ENCODE measurements around the gene NCOA4.
"Not testable (repeated sequence)": the region's sequence is repeated elsewhere in the genome, so short reads cannot be mapped to it uniquely, and the experiment has no call there.

NCOA4 gene

DNA sequence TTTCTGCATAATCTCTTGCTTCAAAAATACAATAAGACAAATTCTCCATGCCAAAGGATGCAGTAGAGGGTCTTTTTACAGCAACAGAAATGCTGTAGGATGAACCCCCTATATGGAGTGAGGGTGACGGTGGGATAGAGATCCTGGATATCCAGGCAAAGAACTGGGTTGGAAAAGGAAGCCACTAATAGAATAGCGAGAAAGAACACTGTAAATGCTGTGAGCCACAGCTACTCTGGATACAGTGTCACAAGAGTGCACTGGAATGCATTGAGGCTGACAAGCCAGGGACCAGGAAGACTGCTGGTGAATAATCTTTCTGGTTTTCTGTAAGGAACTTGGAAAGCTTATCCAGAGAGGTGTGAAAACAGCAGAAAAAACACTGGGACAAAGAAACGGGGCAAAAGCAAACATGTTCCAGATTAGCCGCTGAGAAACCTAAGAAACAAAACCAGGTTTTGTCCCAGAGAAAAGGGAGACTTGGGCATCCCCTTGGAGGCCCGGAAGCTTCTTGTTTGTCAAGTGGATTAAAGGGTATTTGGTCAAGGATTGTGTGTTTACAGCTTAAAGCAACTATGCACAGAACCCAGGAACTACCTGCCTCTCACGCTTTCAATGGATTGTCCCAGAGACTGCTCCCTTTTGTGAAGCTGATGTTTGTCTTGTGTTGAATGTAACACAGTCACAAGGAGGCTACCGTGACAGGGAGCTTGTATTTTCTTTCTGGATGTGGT lies 21.8 kb upstream of the NCOA4 start:
- DNase-seq: no peak

DNA sequence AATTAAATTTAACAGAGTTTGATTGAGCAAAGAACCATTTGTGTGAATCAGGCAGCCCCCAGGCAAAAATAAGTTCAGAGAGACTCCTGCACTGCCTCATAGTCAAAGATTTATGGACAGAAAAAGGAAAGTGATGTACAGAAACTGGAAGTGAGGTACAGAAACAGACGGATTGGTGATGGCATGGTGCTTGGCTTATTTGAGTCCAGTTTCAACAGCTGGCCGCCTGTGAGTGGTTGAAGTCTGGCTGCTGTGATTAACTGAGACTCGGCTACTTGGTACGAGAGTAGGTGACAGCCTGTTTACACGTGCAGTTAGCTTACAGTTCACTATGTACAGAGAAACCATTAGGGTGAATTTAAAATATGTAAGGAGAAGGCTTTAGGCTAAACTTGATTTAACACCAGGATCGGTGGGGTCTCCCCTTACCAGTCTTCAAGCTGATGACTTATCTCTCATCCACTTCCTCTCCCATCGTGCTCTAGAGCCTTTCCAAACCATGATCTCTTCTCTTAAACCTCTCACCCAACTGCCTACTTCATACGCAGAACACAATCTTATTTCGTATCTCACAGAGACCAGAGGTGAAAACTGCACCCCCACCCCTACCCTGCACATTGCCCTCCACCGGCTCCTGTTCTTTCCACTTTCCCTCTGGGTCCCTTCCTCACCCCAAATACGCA lies 20.7 kb upstream of the NCOA4 start:
- DNase-seq: no peak

DNA sequence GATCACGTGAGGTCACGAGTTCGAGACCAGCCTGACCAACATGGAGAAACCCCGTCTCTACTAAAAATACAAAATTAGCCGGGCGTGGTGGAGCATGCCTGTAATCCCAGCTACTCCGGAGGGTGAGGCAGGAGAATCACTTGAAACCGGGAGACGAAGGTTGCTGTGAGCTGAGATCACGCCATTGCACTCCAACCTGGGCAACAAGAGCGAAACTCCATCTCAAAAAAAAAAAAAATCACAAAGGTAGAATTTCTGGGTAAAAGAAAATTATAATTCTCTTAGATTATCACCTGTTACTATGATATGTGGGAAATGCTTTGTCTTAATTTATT lies 19.0 kb upstream of the NCOA4 start:
- not testable (repeated sequence) for DNase-seq

DNA sequence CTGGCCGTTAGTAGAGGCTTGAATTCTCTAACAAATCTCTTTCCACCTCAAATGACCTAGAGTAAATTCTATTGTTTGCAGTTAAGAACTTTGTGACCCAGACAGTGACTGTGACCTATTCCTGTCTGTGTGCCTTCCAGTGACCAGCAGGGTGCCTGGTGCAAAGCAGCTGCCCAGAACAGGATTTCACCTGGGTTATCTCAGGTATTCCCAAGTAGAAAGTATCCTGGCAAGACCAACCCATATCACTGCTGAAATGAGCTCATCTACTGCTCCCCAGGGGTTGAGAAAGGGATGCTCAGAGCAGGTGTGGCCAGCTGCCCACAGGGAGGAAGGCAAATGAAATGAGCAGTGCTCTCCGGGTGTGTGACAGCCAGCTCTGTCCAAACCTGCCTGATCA lies 17.7 kb upstream of the NCOA4 start:
- no peak for DNase-seq

DNA sequence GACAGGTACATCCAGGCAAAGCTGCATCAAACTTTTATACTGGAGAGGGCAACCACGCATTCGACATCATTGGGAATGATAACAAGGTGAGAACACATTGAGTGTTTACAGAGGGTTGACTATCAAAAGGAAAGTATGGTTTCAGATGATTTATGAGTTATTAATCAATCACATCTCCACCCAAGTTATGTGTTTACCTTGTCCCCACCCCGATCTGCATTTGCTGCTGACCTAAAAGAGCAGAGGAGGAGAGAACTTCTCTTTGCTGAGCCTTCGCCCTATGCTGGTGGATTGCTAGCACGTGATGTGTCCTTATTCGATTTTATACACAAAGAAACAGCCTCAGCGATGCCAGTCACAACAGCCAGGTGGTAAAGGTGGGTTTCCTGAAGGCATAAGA lies 15.8 kb upstream of the NCOA4 start, which contains the start of gene MSMB:
Gene MSMB (minus strand): TSS at position 9 of the 400 bp plus-strand sequence. CDS start 32 bp downstream, outside the sequence.
- DNase-seq: no peak

DNA sequence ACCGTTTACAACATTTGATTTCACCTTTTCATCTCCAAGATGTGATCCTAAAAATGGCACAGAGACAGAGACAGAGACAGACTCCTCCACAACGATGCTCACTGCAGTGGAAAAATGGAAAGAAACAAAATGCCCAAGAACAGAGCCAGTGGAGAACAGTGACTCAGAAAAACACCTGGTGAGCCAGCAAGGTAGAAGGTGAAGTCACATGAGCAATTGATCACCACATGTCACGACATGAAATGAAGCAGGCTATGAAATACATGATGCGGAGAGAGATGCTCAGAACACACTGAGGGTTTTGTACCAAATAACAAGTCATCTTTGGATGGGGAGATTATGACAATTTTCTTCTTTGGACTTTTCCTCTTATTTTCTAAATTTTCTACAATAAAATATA lies 12.1 kb upstream of the NCOA4 start:
- no peak for DNase-seq

DNA sequence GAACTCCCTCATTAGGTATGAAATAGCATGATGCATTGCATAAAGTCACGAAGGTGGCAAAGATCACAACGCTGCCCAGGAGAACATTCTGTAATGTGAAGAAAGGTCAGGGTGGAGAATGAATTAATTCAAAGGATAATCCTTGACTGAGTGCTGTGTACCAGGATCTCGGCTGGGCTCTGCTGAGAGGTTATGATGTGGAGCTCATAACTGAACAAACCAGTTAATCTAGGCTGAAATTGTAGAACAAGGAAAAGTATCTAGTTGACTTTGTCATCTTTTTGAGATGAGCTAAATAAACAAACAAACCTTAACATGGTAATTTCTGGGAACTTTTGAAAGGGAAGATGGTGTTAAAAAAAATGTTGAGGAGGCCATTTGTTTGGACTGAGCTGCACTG lies 9.6 kb upstream of the NCOA4 start:
- no peak for DNase-seq

DNA sequence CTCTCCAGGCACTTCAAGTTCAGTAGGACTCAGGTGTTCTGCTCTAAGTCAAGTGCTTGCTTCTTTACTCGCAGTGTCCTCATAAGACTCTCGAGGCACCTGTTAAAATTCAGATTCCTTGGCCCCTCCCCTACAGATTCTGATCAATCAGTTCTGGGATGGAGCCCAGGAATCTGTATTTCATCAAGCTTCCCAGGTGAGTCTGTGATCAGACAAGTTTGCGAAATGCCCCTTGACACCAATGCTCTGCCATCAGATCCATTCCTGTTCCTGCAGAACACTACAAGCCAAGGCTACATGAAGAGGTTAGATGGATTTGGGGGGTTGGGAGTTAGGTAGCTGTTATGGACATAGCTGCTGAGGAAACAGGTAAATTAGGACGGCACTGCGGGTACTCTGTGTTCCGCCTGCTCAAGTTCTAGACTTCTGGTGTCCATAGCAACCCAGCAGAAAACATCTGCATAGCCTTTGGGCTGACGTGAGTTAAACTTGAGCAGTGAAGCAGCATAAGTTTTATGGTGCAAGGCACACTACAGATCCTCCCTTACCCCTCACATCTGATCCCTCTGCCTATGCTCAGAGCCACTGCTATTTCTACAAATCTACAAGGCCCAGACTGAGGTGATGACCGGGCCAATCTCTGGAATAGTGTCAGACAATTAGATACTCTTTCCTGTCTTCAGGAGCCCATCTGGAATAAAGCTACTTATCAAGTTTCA lies 6.8 kb upstream of the NCOA4 start:
- no peak for DNase-seq

DNA sequence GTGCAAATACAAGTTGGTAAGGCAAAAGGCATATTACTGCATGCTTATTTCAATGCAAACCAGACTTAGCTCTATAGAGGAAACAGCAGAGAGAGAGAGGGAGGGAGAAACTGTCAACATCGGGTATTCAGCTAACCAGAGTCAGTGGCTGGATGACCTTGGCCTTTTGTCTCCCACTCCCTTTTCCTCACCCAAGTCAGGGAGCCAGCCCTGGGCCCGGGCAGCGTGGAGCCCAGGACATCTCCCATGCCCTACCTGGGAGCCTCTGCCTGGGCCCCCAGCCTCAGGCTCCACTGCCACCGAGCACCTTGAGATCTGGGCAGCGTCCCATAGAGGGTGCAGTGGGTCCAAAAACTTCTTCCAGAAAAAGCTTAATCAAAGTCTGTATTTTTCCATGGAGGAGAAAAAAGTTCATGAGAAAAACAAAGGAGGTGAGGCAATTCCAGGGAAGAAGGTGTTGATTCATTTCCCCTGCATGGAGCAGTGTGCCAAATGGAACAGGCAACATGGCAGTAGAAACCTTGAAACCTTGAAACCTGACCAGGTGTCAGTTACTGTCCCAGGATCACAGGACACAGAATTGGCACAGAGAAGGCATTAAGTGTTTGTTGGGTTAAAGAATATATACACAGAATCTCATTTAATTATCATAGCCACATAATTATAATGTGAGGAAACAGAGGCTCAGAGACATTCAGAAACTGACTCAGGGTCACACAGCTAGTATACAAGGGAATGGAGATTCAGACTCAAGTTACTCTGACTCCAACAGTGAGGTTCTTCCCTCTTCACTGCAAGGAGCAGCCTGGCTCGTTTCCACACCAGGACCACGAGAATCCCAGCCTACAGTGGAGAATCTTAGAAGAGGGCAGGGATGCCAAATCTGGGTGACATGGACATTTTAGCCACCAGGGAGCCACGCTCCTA lies 5.8 kb upstream of the NCOA4 start:
- DNase-seq: no peak

DNA sequence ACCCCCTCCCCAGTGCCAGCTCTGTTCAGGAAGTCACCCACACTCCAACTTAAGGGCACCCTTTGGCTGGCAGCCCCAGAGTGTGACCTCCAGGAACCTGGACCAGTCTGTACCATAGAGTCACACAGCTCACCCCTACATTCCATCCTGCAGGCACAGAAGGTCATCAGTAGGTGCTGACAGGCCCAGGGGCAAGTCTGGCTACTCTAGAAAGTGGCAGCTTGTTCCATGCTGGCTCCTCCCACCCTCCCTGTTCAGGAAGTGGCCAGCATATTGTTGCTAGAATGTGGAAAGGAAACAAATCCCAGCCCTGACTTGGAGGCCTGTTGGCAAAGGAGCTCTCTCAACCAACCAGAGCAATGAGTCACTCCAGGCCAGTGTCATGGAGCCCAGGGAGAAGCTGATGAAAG lies 3.2 kb upstream of the NCOA4 start:
- no peak for DNase-seq

DNA sequence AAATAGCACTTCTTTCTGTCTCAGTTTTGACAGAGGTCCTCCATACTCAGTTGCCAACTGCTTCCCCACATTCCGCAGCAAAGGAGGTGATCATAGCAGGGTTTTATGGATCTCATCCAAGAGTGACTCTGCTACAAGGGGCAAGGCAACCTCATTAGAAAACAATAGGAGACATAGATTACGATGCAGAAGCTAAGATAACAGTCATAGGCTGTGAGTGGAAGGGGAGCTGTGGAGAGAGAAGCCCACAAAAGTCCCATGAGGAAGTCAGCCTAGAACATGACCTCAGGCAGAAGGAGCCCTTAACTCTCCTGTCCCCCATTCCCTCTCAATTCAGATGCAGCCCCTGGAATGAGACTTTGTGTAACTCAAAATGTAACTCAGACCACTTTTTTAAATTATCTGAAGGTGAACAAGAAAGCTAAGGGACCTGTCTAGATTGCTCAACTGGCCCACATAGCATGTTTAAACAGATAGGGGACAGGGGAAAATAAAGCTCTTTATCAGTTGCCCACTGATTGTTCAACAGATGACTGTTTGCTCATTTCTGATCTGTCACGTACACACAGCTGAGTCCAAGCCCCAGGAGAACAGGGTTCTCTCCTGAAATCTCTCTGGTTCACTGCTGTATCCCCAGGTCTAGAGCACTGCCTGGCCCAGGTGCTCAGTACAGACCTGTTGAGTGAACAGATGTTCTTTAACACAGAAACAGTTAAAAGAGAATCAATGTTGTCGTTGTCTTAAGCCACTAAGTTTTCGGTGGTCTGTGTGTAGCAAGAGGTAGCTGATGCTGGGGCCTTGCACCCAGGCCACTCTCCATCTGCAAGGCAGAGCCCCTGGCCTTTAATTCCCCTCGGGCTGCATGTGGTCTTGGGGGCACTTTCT lies 1.5 kb upstream of the NCOA4 start:
- no peak for DNase-seq

DNA sequence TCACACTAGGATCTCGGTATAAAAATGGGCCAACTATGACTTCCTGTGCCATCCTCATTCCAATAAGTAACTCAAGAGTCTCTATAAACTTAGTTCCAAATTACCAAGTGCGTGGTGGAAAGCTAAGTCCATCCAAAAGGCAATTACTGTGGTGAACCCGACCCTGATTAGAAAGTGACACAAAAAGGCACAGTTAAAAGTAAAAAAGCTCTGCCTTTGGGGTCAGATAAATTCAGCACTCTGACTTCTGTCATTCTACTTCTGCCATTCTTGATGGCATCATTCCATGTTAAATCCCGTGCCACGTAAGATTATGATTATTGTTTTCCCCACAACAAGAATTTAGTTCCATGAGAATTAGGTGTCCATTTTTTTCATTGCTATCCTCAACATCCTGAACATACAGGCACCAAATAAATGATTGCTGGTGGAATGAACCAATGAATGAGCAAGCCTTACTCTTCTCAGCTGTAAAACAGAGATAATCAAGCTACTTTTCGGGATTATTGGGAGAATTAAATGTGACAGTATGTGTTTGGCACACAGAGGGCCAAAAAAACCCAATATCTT lies 877 bp downstream of the NCOA4 start:
- no peak for DNase-seq

DNA sequence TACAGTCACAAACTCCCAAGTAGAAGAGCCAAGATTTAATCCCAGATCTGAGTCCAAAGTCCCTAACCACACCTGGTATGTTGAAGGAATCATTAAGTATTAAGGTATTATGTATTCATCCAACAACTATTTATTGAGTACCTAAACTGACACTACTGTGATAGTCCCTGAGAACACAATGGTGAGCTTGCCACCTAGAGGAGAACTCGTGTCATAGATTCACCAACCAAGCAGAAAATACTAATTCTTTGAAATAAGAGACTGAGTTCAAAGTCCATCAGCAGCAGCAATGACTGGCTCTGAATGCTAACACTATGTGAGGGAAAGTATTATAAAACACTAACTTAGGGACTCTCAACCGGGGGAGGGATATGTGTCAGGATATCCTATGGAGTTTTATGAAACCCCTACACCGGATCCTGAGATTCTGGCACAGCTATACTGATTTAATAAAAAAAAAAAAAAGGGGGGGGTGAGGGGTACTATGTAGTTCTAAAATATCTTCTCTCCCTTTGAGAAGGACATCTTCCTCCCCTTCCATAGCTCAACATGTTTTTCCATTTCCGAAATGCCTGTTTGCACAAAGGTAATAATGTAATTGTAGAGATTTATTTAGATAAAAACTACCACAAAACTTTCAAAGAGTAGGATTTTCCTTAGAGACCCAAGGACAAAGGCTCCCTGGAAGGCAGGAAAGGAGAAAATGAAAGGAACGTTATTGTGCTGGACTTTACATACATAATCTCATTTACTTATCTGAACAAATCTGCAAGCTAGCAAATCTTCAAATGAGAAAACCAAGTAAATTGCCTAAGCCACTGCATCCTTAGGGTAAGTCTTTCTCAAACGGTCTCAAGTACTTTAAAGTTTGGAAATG lies 1.6 kb downstream of the NCOA4 start:
- DNase-seq: peak; percentile 17

DNA sequence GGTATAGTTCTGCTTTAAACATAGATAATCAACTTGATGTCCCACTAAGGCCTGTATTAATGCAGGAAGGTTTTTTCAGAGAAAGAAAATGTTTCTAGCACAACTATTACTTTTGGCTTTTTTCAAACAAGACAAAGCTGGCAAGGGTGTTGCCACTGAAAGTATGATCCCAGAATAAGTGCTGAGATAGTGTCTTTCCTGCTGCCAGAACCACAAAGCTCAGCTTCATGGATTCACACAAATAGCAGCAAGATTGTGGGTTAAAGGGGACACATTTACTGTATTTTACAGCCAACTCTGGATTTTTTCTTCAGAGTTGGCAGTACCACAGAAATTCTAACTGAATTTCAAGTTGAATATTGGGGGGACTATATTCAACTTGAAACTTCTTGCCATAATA lies 4.3 kb downstream of the NCOA4 start:
- no peak for DNase-seq

DNA sequence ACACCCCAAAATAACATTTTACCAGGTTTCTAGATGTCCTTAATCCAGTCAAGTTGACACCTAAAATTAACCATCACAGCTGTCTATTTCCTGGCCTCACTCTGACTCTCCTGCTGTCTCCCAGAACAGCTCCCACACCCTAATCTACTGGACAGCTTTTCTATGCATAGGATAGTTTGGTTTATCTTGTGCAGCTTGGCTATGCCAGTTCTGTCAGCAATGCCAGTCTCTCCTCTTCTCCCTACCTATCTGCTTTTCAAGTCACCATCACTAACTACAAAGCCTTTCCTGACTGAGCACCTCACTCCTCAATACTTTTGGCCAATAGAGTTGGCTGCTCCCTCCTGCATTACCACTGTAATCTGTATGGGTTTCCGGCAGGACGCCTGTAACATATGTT lies 5.0 kb downstream of the NCOA4 start:
- no peak for DNase-seq

DNA sequence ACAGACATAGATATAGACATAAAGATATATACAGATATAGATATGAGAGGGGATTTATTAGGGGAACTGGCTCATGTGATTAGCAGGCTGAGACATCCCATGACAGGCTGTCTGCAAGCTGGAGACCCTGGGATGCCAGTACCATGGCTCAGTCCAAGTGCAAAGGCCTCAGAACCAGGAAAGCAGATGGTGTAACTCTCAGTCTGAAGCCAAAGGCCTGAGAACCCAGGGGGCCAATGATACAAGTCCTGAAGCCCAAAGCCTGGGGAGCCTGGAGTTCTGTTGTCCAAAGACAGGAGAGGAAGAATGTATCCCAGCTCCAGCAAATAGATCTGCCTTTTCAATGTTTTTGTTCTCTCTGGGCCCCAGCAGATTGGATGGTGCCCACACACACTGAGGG lies 5.5 kb downstream of the NCOA4 start:
- DNase-seq: no peak

DNA sequence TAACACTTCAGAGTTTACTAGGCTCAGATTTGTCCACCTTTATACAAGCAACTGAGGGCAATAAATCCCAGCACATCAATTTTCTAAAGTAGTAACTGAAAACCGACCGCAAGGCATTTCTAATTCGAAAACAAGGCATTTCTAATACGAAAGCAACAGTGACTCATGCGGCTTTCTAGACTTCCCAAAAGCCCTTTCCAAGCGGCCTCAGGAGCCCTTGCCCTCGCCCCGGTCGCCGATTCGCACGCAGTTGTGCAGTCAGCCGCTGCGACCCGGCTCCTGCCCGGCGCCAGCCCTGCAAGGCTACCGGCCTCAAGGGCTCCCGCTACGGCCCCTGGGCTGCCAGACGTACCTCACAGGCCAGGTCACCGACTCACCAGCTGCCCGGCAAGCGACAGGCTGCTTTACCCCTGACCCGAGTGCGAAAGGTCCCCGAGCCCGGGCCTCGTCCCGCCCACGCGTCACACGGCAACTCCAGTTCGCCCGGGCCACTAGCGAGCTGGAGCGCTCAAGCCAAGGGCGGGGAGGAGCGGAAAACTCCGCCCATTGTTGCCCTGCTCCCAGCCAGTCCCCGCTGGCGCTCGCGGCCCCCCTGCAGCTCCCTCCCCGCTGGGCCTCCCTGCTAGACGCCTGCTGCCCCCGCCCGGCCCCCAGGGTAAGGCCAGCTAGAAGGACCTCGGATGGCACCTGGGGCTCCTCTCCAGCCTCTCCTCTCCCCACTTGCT lies 7.3 kb downstream of the NCOA4 start:
- peak; percentile 55 for DNase-seq

DNA sequence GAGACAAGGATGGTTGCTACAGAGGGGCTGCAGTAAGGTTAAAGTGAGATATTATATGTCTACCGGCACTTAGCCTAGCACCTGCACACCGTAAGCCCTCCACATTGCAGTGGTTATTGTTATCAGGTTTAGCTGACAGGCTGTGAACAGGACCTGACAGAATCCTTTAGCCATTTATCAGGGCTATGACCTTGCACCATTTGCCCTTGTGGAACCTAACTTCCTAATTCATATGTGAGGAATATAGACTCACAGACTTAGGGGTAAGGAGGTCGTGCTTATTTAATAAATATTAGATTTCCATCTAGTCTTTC lies 10.1 kb downstream of the NCOA4 start:
- no peak for DNase-seq

DNA sequence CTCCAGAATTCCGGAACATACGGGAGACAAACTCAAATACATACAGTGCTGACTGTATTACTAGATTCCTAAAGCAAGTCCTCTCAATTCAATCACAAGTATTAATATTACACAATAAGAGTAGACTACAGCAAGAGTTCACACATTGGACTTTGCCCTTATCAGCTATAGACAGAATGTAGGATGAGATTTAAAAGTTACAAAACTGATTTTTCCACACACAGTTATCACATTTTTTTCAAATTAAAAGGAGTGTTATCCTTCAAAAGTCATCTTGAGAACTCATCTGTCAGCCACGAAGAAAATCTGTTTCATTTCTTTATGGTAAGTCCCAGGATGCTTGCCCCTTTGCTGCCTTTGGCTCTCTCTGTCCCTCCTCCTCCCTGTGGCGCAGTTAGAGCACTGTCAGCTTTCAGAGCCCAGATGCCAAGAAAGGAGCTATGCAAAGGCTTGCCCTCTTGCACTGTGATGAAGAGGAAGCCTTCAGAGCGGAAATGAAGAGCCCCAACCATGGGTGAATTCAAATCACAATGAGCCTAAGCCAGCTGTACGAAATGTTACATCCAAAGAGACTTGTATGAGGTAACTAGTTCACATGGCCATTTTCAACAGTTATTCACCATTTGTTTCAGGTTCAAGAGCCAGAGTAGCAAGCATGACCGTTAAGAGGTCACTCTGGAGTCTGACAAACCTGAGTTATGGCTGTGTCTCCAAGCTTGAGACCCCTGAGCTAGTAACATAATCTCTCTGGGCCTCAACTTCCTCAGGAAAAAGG lies 10.7 kb downstream of the NCOA4 start:
- DNase-seq: no peak
